Esophagus squamous epithelium (tissue), 5 donors: ENCODE measurements around the gene PHYKPL. TPM values are rescaled to one million over a fixed set of nuclear protein-coding genes. Genes with fewer than 3 reads are reported as not detected.

Source experiments
- DNase-seq: peaks from one replicate; lab custom pipeline; 2025; lab: John Stamatoyannopoulos, UW
- H3K27ac ChIP-seq, 4 donors: fragments of 200-600 bp; sonication (generic); one replicate each; pipeline ENCODE4 v1.5.1; 2016 to 2019; ENCODE audit warnings: mild to moderate bottlenecking in 1 of 4
- H3K27me3 ChIP-seq, 4 donors: fragments of 200-600 bp; sonication (generic); 1 replicate in 3 of 4; 2 replicates in 1 of 4; pipeline versions ENCODE4 v1.5.1 to v1.6.0; 2017 to 2021; ENCODE audit warnings: antibody characterized with exemption in 1 of 4
- H3K36me3 ChIP-seq, 3 donors: fragments of 200-600 bp; sonication (generic); one replicate each; pipeline ENCODE4 v1.5.1; 2016 to 2019
- H3K4me1 ChIP-seq, 3 donors: fragments of 200-600 bp; sonication (generic); one replicate each; pipeline ENCODE4 v1.5.1; 2017 to 2019
- H3K4me3 ChIP-seq, 4 donors: fragments of 200-600 bp; sonication (generic); 1 replicate in 3 of 4; 2 replicates in 1 of 4; pipeline ENCODE4 v1.5.1; 2016 to 2019; ENCODE audit warnings: mild to moderate bottlenecking in 2 of 4, moderate library complexity in 1 of 4
- H3K9me3 ChIP-seq, 3 donors: fragments of 200-600 bp; sonication (generic); one replicate each; pipeline ENCODE4 v1.5.1; 2016 to 2019
- CTCF ChIP-seq, 6 experiments: fragments of 450-650 bp in 4 of 6; fragments of 200-600 bp in 2 of 6; sonication (generic) in 2 of 6; IDR thresholded peaks; one replicate each; pipeline ENCODE4 v1.5.1; 2016 to 2019; ENCODE audit warnings: antibody characterized with exemption in 6 of 6, mild to moderate bottlenecking in 4 of 6, moderate library complexity in 4 of 6
- POLR2A ChIP-seq, 4 donors: fragments of 450-650 bp; IDR thresholded peaks; one replicate each; pipeline ENCODE4 v1.6.1; 2017; ENCODE audit warnings: antibody characterized with exemption in 4 of 4, mild to moderate bottlenecking in 4 of 4, moderate library complexity in 3 of 4
- WGBS, 2 donors: methylation state at CpG; one replicate each; pipeline ENCODE4 v1.1.5; 2018; 5-methylcytosine and 5-hydroxymethylcytosine counted together
- intact Hi-C: fragments of 100-400 bp; cut with DNase I; formaldehyde crosslinking; loops from one replicate; pipeline ENCODE4 v1.15.0; 2022
- total RNA-seq, 4 donors: library from RNA; depleted of rRNA; stranded (reverse); fragments of >200 nt; gene quantifications; one replicate each; pipeline ENCODE4 v1.1.0, GENCODE V29; 2016
- donor health status: DM: yes; HTN: yes; CAD: no.

The PHYKPL gene
- total RNA-seq, 4 donors from 2014 or later, result 15.8 to 57.4 (median 21.9) TPM

- DNase-seq, result no peak
- Histone ChIP-seq H3K27ac (no peak overlapping the region), H3K36me3 (peaks cover 45 to 99% (median 46%) of the 10 kb centered on the region in 3 donors), H3K27me3 (no peaks in the 10 kb centered on the region), H3K4me3 (no peak overlapping the region), H3K4me1 (peaks cover 0 to 11% (median 3%) of the 10 kb centered on the region in 3 donors), H3K9me3 (no peaks in the 10 kb centered on the region)
- WGBS, 2 donors, result 86 to 89% methylated on average over 3 of the region's 3 CpGs
- TF ChIP-seq POLR2A (IDR thresholded peaks at IDR 0.05) (no peak), CTCF (IDR thresholded peaks at IDR 0.05) (no peak)
- intact Hi-C loops, result no loop called here
Measured at GRCh38 chr5:178216779-178217178, 15.8 kb downstream of the PHYKPL start.

- H3K9me3 ChIP-seq, result no peaks in the 10 kb centered on the region
- TF ChIP-seq POLR2A (IDR thresholded peaks at IDR 0.05), result no peak
- TF ChIP-seq CTCF (IDR thresholded peaks at IDR 0.05), result no peak
- H3K36me3 ChIP-seq, result peaks cover 51 to 99% (median 52%) of the 10 kb centered on the region in 3 donors
- WGBS, 2 donors, result 72 to 85% methylated on average over 4 to 5 of the region's 5 CpGs
- no peak overlapping the region for H3K4me3 ChIP-seq
- H3K4me1 ChIP-seq, result peaks cover 0 to 15% (median 3%) of the 10 kb centered on the region in 3 donors
- no peaks in the 10 kb centered on the region for H3K27me3 ChIP-seq
- intact Hi-C loops, result no loop called here
- no peak overlapping the region for H3K27ac ChIP-seq
- DNase-seq, result no peak
Measured at GRCh38 chr5:178216088-178216534, 16.5 kb downstream of the PHYKPL start.

- 62 to 67% methylated on average over 7 to 8 of the region's 13 CpGs for whole genome bisulfite sequencing, 2 donors
- intact Hi-C loops, result no loop called here
- H3K4me3 ChIP-seq, result no peak overlapping the region
- TF ChIP-seq CTCF (IDR thresholded peaks at IDR 0.05) (no peak), POLR2A (IDR thresholded peaks at IDR 0.05) (no peak)
- peaks cover 0 to 16% (median 3%) of the 10 kb centered on the region in 3 donors for H3K4me1 ChIP-seq
- no peak overlapping the region for H3K27ac ChIP-seq
- H3K9me3 ChIP-seq, result no peaks in the 10 kb centered on the region
- H3K36me3 ChIP-seq, result peaks cover 57 to 99% (median 59%) of the 10 kb centered on the region in 3 donors
- H3K27me3 ChIP-seq, result no peaks in the 10 kb centered on the region
- no peak for DNase-seq
Measured at GRCh38 chr5:178215280-178216002, 17.2 kb downstream of the PHYKPL start.

GRCh38 chr5:178214160-178214803 is 18.3 kb downstream of the PHYKPL start:
- 87% methylated on average over 6 of the region's 6 CpGs for WGBS, 2 donors
- no peak overlapping the region for H3K27ac ChIP-seq

More at GRCh38 chr5:178214160-178214803, 18.3 kb downstream of the PHYKPL start:
- TF ChIP-seq POLR2A (IDR thresholded peaks at IDR 0.05) (no peak), CTCF (IDR thresholded peaks at IDR 0.05) (no peak)
- no peak overlapping the region for H3K4me3 ChIP-seq
- H3K27me3 ChIP-seq, result no peaks in the 10 kb centered on the region
- no peaks in the 10 kb centered on the region for H3K9me3 ChIP-seq
- DNase-seq, result no peak
- intact Hi-C loops, result no loop called here
- peaks cover 0 to 17% (median 3%) of the 10 kb centered on the region in 3 donors for H3K4me1 ChIP-seq
- peaks cover 69 to 99% (median 71%) of the 10 kb centered on the region in 3 donors for H3K36me3 ChIP-seq
